ENCODE measurements around the gene CSRNP3. TPM values are rescaled to one million over a fixed set of nuclear protein-coding genes. Genes with fewer than 3 reads are reported as not detected.
A peak's percentile ranks its signal among the peaks of the same experiment; 100 is the strongest.

CSRNP3 gene
- total and polyA plus RNA-seq, 2 experiments from 2014 or later, result 3.0 to 14.0 TPM

DNA sequence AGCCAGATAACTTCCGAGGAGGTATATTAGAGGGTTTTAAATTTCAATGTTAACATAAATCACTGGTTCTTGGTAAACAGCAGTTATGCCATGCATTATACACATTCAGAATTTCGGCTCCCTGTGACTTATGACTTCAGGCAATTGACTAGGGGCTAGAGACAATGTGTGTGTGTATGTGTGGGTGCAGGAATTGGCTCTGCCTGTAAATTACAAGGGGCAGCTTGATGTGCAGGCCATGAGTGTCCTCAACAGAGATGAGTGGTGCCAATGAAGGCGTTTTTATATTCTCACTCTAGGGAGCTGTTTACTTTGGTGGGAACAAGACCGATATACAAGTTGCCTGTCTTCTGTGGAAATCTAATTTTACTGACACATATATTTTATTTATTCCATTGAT is 161.6 kb downstream of the CSRNP3 start:
- Histone ChIP-seq H3K4me1 (ENCODE audit: insufficient read depth) (peaks cover 12% of the 10 kb centered on the region), H2AFZ (no peak overlapping the region), H3K79me2 (no peaks in the 10 kb centered on the region), H3K9me2 (replicated peaks; ENCODE audit: insufficient read depth) (no peaks in the 10 kb centered on the region), H3K27ac (no peak overlapping the region), H3K4me3 (no peak overlapping the region), H3K9me3 (ENCODE audit: low read depth) (no peaks in the 10 kb centered on the region), H3K4me2 (no peak overlapping the region), H4K20me1 (ENCODE audit: insufficient read depth, poor library complexity, severe bottlenecking) (no peaks in the 10 kb centered on the region), H3K27me3 (no peaks in the 10 kb centered on the region), H3K36me3 (replicated peaks; ENCODE audit: insufficient read depth, low read depth) (no peaks in the 10 kb centered on the region)
- DNase-seq (ENCODE audit: low spot score), result no peak
- WGBS (ENCODE audit: low lambda C conversion rate, missing lambda C conversion rate), result 93% methylated on average over 4 of the region's 4 CpGs
- TF ChIP-seq CTCF (IDR thresholded peaks at IDR 0.05; ENCODE audit: poor library complexity) (no peak), EZH2phosphoT487 (IDR thresholded peaks at IDR 0.05; ENCODE audit: low read depth, severe bottlenecking, unreplicated experiment) (no peak)

DNA sequence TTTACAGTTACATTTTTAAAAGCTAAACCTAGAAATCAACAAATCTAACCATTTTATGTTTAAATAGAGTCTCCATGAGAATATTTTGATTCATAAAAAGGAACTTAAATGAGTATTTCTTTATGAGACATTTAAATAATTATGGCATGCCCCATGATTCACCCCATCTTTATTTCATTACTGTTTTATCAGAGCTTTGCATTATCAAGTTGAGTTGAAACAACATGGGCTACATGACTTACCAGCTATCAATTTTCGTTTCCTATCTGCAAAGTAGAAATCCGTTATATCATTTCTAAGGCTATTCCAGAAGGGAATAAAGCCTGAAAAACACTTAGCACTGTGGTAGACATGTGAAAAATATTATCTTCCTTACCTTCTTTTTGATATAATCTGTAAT is 163.1 kb downstream of the CSRNP3 start:
- H3K4me3 ChIP-seq, result no peak overlapping the region
- no peak for DNase-seq (ENCODE audit: low spot score)
- peaks cover 12% of the 10 kb centered on the region for H3K4me1 ChIP-seq (ENCODE audit: insufficient read depth)
- no peak overlapping the region for H2AFZ ChIP-seq
- TF ChIP-seq EZH2phosphoT487 (IDR thresholded peaks at IDR 0.05; ENCODE audit: low read depth, severe bottlenecking, unreplicated experiment) (no peak), EZH2 (IDR thresholded peaks at IDR 0.05; ENCODE audit: borderline replicate concordance) (no peak), CTCF (IDR thresholded peaks at IDR 0.05; ENCODE audit: poor library complexity) (no peak)
- H3K36me3 ChIP-seq (replicated peaks; ENCODE audit: insufficient read depth, low read depth), result no peaks in the 10 kb centered on the region
- no peaks in the 10 kb centered on the region for H3K27me3 ChIP-seq
- H3K9me3 ChIP-seq (ENCODE audit: low read depth), result no peaks in the 10 kb centered on the region
- no peaks in the 10 kb centered on the region for H3K9me2 ChIP-seq (replicated peaks; ENCODE audit: insufficient read depth)
- no peak overlapping the region for H3K27ac ChIP-seq
- H3K4me2 ChIP-seq, result no peak overlapping the region
- no peaks in the 10 kb centered on the region for H3K79me2 ChIP-seq
- no peaks in the 10 kb centered on the region for H4K20me1 ChIP-seq (ENCODE audit: insufficient read depth, poor library complexity, severe bottlenecking)
- WGBS (ENCODE audit: low lambda C conversion rate, missing lambda C conversion rate), result 81% methylated on average over 2 of the region's 2 CpGs

DNA sequence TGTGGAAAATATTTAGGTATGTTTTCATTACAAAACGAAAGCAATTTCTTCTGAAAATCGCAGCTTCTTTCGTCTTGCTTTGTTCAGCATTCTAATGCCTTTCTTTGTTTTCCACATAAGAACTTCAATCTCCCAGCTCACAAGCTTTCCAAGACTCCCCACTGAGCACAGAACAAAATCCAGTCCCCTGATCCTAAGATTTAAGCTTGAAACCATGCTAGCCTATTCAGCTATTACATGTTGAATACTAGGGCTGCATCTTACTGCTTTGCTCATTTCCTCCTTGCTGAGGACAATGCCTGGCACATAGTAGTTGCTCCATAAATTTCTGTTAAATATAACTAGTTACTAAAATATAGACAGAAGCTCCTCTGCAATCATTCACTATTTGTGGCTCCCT is 163.9 kb downstream of the CSRNP3 start:
- TF ChIP-seq CTCF (IDR thresholded peaks at IDR 0.05; ENCODE audit: poor library complexity), result no peak
- no peak for DNase-seq (ENCODE audit: low spot score)
- Histone ChIP-seq H3K27ac (peak overlapping the region; percentile 41), H4K20me1 (ENCODE audit: insufficient read depth, poor library complexity, severe bottlenecking) (no peaks in the 10 kb centered on the region), H3K9me3 (ENCODE audit: low read depth) (no peaks in the 10 kb centered on the region), H2AFZ (no peak overlapping the region), H3K27me3 (no peaks in the 10 kb centered on the region), H3K4me3 (no peak overlapping the region), H3K4me1 (ENCODE audit: insufficient read depth) (peaks cover 12% of the 10 kb centered on the region), H3K36me3 (replicated peaks; ENCODE audit: insufficient read depth, low read depth) (no peaks in the 10 kb centered on the region), H3K4me2 (no peak overlapping the region), H3K9me2 (replicated peaks; ENCODE audit: insufficient read depth) (no peaks in the 10 kb centered on the region), H3K79me2 (no peaks in the 10 kb centered on the region)
- 46% methylated on average over 3 of the region's 3 CpGs for WGBS (ENCODE audit: low lambda C conversion rate, missing lambda C conversion rate)

DNA sequence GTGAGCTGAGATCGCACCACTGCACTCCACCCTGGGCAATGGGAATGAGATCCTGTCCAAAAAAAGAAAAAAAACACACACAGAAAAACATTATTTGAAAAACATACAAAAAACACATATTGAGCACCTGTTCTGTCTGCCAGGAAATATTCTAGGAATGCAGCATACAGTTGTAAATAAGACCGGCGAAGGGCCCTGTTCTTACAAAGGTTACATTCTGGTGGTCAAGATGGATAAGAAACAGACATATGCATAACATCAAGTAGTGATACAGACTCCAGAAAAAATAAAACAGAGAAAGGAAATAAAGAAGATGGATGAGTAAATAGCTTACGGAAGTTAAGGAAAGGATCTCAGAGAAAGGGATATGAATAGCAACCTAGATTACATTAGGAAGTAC is 164.8 kb downstream of the CSRNP3 start:
- H2AFZ ChIP-seq, result no peak overlapping the region
- H3K9me3 ChIP-seq (ENCODE audit: low read depth), result no peaks in the 10 kb centered on the region
- no peaks in the 10 kb centered on the region for H3K36me3 ChIP-seq (replicated peaks; ENCODE audit: insufficient read depth, low read depth)
- H3K9me2 ChIP-seq (replicated peaks; ENCODE audit: insufficient read depth), result no peaks in the 10 kb centered on the region
- H3K4me3 ChIP-seq, result no peak overlapping the region
- peaks cover 12% of the 10 kb centered on the region for H3K4me1 ChIP-seq (ENCODE audit: insufficient read depth)
- WGBS (ENCODE audit: low lambda C conversion rate, missing lambda C conversion rate), result 62% methylated on average over 4 of the region's 4 CpGs
- peak overlapping the region; percentile 41 for H3K27ac ChIP-seq
- no peak overlapping the region for H3K4me2 ChIP-seq
- no peak for DNase-seq (ENCODE audit: low spot score)
- no peaks in the 10 kb centered on the region for H3K27me3 ChIP-seq
- TF ChIP-seq EZH2 (IDR thresholded peaks at IDR 0.05; ENCODE audit: borderline replicate concordance) (no peak), CTCF (IDR thresholded peaks at IDR 0.05; ENCODE audit: poor library complexity) (no peak), EZH2phosphoT487 (IDR thresholded peaks at IDR 0.05; ENCODE audit: low read depth, severe bottlenecking, unreplicated experiment) (no peak)
- H3K79me2 ChIP-seq, result no peaks in the 10 kb centered on the region
- H4K20me1 ChIP-seq (ENCODE audit: insufficient read depth, poor library complexity, severe bottlenecking), result no peaks in the 10 kb centered on the region

Data from hepatocyte (in vitro differentiated cells).